Glomerular endothelial cell (primary cell): ENCODE data around the gene AK8. TPM values are rescaled to one million over a fixed set of nuclear protein-coding genes. Genes with fewer than 3 reads are reported as not detected.

Experiments
- DNase-seq: peaks from one replicate; pipeline ENCODE4 v3.0.0-alpha.2; 2011; ENCODE audit warnings: low read depth, low spot score; ENCODE audit errors: extremely low read depth
- total RNA-seq: library from RNA; depleted of rRNA; stranded (reverse); fragments of >200 nt; gene quantifications from 2 replicates; pipeline ENCODE4 v1.2.3, GENCODE V29; 2015

The AK8 gene
- total RNA-seq, 1 donor from 2014 or later = 1.5 TPM

GRCh38 chr9:132677976-132678375 is 200.1 kb downstream of the AK8 start:
- no peak for DNase-seq

Other genes with a start within 250 kb of the AK8 start
- gene DDX31, start 208.3 kb downstream of the AK8 start, total RNA-seq = 12.9 and 16.8 TPM in 2 replicates
- 14.9 and 16.3 TPM in 2 replicates for gene GTF3C4, start 207.8 kb downstream of the AK8 start, total RNA-seq
- gene SPACA9, start 614 bp upstream of the AK8 start, total RNA-seq = 3.2 TPM in 2 replicates
- 25.0 and 37.1 TPM in 2 replicates for gene TSC1, start 66.3 kb upstream of the AK8 start, total RNA-seq
- not detected in 2 replicates for gene GFI1B, start 100.4 kb upstream of the AK8 start, total RNA-seq
- gene GTF3C5, start 152.7 kb upstream of the AK8 start, total RNA-seq = 60.6 and 72.7 TPM in 2 replicates
- 0.34 and 0.99 TPM in 2 replicates for gene CEL, start 183.7 kb upstream of the AK8 start, total RNA-seq
- gene RALGDS, start 243.0 kb upstream of the AK8 start, total RNA-seq = 65.7 and 99.4 TPM in 2 replicates